ENCODE results near the gene CDIPT.
"Not testable (repeated sequence)": the region's sequence is repeated elsewhere in the genome, so short reads cannot be mapped to it uniquely, and the experiment has no call there.

Gene CDIPT, protein sequence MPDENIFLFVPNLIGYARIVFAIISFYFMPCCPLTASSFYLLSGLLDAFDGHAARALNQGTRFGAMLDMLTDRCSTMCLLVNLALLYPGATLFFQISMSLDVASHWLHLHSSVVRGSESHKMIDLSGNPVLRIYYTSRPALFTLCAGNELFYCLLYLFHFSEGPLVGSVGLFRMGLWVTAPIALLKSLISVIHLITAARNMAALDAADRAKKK

DNA sequence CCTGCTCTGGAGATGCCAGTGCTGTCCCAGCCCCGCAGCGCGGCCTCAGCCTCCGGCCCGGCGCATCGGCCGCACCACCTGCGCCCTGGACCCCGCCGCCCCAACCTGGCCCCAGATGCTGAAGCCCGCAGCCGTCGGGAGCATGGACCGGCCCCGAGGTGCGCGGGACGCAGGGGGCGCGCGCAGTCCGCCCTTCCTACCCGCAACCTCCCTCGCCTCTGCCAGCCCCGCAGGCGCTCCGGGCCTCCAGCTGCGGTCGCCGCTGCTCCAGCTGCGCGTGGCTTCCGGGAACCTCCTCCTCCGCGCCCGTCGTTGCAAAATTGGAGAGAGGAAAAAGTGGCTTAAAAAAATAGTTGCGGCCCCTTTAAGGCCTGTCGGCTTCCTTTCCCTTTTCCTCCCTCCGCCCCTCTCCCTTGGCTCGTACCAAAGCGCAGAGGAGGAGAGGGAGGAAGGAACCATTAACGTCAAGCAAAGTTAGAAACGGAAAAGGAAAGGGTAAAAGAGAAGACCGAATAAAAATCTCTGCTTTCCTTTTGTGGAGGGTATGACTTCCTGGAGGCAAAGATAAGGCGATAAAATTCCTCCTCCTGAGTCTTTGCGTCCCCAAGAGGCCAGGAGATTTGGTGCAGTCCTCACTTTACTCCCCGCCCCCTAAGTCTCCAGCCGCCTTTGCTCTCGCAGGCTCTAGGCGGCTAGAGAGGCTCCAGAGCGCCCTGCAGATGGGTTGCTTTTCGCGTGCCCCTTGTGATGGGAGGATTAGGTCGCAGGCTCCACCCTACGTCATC is at the start of gene CDIPT:
Gene CDIPT, minus strand, starts transcription at position 343 of the 785 bp plus-strand sequence. CDS start 369 bp downstream, outside the sequence.
- peak; percentile 97 for DNase-seq (ENCODE audit: low spot score)

DNA sequence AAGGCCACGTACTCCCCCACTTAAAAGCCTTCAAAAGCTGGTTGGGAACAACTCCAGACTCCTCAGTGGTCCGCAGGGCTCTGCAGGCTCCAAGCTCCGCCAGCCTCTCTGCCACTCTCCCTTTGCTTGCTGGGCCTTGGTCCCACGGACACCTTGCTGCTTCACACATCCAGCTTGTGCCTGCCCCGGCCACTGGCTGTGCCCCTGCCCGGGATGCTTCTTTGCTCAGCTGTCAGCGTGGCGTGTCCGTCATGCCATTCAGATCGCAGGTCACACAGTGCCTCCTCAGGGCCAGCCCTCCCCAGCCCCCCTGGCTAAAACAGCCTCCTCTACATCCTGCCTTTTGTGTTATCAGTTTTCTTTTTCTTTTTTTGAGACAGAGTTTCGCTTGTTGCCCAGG is 49.1 kb upstream of the CDIPT start:
- DNase-seq (ENCODE audit: low spot score), result no peak

DNA sequence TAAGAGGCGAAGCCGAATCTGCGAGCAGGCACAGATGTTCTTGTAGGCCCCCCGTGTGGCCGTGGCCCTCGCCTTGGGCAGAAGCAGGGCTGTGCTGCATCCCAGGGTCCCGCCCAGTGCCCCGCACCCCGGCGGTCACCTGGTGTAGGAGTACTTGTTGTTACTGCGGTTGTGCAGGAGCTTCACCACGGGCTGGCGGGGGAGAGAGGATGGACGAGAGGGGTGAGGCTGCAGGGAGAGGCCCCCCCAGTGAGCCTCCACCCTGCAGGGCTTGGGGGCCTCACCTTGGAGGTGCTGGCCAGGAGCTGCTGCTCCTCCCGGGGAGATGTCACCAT is 48.6 kb upstream of the CDIPT start:
- no peak for DNase-seq (ENCODE audit: low spot score)

DNA sequence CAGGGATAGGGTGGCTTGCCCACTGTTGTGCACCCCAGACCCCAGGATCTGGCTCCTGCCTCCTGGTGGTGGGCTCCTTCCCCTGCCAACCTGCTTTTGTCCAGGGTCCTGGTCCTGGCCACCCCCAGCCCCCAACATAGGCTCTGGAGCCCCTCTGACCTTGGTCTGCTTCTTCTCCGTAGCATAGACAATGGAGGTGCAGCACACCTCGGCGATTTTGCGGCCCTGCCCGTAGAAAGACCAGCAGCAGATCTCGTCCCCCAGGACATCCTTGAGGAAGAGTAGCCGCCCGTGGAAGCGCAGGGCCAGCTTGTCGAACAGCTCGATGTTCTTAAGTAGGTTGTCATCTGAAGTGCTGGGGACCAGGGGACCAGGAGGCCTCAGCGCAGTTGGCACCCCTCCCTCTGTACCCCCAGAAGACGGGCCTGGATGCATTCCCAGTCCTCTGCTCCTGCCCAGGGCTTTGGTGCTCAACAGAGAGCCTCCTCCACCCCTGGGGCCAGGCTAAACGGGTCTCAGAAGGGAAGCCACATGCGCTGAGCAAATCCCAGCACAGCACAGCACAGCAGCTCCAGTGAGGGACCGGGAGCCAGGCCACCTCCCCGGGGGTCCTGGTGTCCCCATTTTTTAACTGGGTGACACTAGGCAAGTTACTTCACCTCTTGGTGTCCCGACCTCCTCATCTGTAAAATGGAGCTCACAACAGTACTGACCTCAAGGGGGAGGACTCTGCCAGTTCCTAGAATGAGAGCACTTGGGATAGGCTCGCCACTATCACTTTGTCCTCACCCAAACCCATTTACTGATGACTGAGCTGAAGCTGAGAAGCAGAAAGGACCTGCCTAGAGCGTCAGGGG is 48.0 kb upstream of the CDIPT start:
- DNase-seq (ENCODE audit: low spot score), result no peak

DNA sequence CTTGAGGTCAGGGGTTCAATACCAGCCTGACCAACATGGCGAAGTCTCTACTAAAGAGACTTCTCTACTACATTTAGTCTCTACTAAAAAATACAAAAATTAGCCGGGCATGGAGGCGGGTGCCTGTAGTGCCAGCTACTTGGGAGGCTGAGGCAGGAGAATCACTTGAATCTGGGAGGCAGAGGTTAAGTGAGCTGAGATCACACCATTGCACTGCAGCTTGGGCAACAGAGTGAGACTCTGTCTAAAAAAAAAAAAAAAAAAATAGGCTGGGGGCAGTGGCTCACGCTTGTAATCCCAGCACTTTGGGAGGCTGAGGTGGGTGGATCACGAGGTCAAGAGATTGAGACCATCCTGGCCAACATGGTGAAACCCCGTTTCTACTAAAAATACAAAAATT is 46.8 kb upstream of the CDIPT start:
- DNase-seq (ENCODE audit: low spot score), result not testable (repeated sequence)

DNA sequence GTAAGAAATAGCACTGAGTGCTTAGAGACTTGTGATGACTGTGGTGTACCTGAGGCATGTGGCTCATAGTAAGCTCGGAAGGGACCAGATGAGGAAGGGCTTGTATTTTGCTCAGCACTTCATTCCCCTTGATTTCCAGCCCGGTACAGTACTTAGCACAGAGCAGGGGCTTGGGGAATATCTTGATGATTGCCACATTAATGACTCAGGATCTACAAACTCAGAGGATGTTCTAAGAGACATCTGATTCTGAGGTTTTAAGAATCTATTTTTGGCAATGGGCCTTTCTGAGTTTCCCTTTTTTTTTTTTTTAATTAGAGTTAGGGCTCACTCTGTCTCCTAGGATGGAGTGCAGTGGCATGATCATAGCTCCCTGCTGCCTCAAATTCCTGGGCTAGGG is 46.4 kb upstream of the CDIPT start:
- no peak for DNase-seq (ENCODE audit: low spot score)

DNA sequence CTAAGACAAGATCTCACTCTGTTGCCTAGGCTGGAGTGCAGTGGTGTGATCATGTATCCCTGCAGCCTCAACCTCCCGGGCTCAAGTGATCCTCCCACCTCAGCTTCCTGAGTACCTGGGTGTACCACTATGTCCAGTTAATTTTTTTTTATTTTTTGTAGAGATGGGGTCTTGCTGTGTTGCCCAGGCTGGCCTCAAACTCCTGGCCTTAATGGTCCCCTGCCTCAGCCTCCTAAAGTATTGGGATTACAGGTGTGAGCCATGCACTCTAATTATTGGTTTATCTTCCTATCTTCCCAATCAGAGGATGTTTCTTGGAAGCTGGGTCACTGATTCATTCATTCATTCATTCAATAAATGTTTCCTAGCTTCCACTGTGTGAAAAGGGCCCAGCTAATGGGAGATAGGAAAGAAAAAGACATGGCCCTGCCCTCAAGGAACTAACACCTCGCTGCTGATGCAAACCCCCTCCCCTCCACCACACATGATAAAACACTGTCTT is 45.7 kb upstream of the CDIPT start:
- no peak for DNase-seq (ENCODE audit: low spot score)

DNA sequence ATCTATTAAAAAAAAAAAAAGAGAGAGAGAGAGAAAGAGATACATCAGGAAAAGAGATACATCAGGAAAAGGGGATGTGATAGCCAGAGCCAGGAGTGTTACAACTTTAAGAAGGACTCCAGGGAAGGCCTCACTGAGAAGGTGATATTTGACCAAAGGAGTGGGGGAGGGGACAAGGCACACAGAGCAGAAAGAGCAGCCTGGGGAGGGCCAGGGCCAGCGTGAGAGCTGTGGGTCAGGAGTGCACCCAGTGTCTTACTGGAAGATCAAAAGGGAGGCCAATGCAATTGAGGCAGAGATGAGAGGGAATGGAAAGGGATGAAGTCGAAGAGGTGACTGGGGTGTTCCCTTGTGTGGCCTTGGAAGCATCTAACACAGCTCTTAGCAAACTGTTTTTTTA is 44.9 kb upstream of the CDIPT start:
- no peak for DNase-seq (ENCODE audit: low spot score)

DNA sequence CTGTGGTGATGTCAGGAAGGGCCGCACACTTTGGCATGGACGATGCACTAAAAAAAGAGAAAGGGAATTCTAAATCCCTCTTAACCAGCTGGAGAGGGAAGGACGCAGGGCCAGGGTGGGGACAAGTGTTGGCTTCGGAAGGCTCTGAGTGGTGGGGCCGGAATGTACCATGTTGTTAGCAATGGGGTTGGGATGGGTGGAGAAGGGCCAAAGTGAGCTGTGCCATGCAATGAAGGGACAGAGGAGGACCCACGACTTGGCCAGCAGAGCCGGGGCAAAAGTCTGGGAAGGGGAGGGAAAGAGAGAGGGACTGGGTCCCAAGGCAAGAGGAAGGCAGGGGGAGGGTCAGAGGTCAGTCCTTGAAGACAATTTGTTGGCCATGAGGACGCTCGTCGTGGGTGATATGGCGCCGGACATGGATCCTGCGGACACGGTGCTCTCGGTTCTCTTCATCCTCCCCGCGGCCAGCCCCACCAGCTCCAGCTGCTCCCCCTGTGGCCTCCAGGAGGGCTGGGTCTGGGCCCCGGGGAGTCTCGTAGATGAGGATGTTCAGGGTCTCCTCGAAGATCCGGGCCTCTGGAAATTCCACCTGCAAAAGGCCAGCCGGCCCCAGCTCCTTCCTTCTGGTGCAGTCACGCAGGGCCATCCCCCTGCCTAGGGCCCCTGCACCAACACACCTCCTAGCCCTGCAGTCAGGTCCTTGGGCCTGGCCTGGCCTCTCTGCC is 43.7 kb upstream of the CDIPT start:
- DNase-seq (ENCODE audit: low spot score), result no peak

DNA sequence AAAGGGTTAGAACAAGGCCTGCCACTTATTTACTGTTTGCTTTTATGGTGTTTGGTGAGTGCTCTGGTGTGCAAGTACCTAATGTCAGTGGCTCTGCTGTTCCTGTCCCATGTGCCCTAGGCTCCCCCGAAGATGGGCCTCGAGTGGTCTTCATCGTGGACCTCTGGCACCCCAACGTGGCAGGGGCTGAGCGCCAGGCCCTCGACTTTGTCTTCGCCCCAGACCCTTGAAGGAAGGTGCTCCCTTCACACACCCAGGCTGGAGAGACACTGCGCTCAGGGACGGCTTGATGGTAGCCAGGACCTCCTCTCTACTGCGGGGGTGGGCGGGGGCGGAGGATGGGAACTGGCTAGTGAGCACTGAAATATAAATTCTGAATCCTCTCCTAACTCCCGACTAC is 42.6 kb upstream of the CDIPT start:
- DNase-seq (ENCODE audit: low spot score), result no peak

DNA sequence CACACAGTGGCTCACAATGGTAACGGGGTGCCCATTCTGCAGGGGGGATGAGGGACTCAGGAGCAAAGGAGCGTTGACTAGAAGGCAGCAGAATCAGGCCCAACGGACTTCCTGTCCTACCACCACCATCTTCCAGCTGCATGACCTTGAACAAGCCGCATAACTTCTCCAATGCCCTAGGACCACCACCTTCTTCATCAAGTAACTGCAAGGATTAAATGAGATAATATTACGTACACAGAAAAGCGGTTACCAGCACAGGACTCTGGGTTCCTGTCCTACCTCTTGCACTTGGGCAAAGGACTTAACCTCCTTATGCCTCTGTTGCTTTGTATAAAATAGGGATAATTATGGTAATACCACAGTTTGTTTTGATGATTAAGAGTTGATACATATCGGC is 41.9 kb upstream of the CDIPT start:
- no peak for DNase-seq (ENCODE audit: low spot score)

DNA sequence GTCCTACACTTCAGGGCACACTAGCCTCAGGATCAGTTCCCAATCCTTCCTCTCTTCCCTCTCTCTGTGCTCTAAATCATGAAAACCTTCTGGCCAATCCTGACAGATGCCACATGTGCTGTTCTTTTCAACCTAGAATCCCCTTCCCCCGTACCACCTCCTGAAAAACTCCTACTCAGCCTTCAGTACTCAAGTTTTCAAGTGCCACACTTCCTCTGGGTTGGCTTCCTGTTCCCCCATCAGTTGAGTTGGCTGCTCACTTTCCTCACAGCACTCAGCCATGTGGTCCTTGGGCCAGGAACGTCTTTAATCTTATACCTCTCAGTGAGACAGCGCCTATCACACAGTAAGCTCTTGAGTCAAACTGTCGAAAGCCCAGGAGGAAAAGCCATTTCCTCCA is 40.6 kb upstream of the CDIPT start:
- no peak for DNase-seq (ENCODE audit: low spot score)

DNA sequence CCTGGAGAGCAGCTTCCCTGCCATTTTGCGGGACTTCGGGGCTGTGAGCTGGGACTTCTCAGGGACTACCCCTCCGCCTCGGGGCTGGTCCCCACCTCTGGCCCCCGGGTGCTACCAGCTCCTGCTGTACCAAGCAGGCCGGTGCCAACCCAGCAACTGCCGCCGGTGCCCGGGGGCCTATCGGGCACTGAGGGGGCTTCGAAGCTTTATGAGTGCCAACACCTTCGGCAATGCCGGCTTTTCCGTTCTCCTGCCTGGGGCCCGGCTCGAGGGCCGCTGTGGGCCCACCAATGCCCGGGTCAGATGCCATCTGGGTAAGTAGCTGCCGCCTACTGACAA is 38.5 kb upstream of the CDIPT start:
- DNase-seq (ENCODE audit: low spot score), result no peak

DNA sequence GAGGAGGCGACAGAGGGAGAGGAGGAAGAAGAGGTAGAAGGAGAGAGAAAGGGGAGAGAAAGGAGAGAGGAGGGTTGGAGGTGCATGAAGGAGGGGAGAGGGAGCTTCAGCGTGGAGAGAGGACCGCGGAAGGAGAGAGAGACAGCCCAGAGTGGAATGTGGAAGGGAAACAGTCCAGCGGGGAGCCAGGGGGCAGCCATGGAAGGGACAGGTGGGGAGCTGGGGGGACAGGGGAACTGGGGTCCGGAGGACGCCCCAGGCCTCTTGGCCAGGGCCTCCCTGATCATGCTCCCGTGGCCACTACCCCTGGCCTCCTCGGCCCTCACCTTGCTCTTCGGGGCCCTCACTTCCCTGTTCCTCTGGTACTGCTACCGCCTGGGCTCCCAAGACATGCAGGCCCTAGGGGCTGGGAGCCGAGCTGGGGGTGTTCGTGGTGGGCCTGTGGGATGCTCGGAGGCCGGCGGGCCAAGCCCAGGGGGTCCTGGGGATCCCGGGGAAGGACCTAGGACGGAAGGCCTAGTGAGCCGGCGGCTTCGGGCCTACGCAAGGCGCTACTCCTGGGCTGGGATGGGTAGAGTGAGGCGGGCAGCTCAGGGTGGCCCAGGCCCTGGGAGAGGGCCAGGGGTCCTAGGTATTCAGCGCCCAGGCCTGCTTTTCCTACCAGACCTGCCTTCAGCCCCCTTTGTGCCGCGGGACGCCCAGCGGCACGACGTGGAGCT is 38.0 kb upstream of the CDIPT start:
- no peak for DNase-seq (ENCODE audit: low spot score)

DNA sequence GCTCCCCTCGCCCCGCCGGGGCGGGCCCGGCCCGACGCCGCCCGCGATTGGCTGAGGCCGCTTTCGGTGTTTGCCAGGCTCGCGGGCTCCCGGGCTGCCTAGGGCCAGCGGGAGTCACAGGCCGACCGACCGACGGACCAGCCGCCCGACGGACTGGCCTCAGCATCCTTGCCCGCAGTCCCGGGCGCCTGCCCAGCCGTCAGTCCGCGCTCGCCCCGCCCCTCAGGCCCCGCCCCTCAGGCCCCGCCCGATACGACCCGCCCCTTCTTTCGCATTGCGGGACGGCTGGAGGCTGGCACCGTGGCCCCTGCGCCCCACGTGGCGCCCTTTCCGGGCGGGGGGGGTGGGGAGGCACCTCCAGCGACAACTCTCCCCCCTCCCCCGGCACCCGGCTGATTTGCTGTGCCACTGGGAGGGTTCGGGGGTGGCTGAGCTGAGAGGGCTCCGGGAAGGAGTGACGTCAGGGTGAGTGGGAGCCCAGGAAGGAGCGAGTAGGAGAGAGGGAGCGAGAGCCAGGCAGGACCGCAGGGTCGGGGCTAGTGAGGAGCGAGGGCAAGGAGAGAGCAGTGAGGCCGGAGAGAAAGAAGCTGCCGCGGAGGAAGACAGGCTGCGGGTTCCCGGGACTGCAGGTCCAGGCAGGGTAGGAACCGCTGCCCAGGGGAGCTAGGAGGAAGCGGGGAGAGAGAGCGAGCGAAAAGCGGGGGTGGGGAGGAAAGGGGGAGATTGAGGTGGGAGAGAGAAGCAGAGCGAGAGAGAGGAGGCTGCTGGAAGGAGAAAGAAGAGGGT is 37.3 kb upstream of the CDIPT start, which contains the start of gene ASPHD1:
Gene ASPHD1, plus strand, starts transcription at position 387 of the 786 bp plus-strand sequence. CDS start 484 bp downstream, outside the sequence.
- DNase-seq (ENCODE audit: low spot score), result peak; percentile 63

DNA sequence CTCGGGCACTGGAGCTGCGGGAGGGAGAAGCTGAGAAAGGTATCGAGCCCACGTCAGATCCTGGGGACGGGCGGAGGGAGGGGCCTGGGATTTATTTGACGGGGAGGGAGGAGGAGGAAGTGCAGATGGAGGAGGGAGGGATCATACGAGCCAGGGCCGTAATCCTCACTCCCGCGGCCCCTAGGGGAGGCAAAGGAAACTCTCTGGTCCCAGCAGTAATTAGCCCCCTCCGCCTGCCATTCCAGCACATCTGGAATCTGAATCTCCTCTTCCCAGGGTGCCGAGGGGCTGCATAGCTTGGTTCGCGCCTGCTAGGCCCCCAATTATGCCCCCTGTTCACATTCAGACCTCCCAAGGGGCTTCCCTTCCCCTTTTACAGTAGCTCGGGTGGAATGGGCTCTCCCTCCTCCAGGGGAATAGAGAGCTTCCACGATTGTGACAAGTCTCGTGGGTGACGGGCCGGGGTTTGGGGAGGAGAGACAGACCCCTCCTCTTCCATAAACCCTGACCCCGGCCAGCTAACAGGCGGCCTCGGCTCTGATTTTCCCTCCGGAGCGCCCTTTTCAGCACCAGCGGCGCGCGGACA is 36.6 kb upstream of the CDIPT start, which contains the start of gene SEZ6L2:
Gene SEZ6L2, minus strand, starts transcription at position 35 of the 586 bp plus-strand sequence. CDS start 531 bp downstream, outside the sequence.
- DNase-seq (ENCODE audit: low spot score), result peak; percentile 17

DNA sequence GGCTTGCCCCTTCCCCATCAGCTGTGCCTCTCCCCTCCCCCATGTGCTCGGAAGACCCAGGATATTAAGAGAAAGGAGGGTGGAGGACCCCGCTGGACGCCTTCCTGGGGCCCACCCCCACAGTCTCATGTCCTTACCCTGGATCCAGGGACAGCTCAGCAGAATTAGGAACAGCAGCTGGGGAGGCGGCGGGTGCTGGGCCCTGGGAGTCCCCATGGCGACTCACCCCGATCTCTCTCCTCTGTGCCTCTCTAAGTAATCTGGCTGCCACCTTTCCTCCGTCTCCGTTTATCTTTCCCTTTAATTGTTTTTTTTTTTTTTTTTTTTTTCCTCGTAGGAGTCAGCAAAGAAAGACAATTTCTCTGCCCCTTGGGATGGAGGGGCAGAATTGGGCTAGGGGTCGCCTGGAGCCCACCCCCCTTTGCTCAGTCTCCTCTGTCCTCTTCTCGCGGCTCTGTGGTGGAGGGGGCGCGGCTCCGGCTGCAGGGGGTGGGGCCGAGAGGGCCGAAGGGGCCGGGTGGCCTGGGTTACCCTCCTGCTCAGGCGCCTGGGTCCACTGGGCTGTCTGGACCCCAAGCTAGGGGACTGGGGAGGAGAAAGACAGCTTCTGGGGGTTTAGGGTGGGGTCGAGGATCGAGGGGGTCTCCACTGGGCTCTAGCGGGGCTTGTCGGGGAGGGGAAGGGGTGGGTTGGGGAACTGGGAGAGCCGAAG is 35.9 kb upstream of the CDIPT start:
- no peak for DNase-seq (ENCODE audit: low spot score)

DNA sequence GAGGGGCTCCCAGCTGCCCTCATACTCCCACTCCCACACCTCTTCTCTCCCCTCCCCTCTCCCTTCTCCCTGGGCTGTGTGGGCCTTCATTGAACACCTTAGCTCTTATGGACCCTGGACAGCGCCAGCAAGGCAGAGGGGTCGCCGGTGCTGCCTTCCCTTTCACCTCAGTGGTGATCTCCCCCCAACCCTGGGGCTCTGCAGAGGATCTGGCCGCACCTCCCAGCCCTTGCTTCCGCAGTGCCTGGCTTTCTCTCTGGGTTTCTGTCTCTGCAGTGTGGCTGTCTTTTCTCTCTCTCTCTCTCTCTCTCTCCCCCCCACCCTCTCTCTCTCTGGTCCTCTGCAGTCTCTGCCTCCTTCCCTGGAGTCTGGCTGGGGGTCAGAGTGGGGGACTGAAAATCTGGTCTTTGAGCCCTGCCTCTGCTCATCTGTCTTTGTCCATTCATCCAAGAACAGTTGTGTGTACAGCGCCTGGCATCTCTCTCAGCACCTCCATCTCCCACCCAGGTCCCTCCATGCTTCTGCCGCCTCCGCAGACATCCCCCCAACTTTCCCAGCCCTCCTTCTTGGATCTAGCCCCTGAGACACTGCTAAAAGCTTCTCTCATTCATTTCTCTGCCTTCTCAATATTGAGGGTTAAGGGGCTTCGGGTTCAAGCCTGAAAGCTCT is 35.2 kb upstream of the CDIPT start:
- DNase-seq (ENCODE audit: low spot score), result no peak

DNA sequence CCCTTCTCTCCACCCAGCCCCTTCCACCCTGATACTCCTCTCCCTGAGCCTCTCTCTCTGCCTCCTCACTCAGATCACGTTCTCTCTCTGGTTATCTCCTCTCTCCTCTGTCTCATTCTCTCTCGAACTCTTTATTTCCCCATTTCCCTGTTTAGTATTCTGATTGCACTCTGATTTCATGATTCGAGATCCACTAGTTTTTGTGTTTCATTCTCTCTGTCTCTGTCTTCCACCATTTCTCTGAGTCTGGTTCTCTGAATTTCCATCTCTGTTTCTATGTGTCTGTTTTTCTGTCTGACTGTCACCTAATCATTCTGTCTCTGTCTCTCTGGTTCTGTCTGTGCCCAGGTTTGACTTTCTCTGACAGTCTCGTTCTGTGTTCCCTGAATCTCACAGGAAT is 34.3 kb upstream of the CDIPT start:
- no peak for DNase-seq (ENCODE audit: low spot score)

All from activated CD4-positive, alpha-beta T cell treated with anti-CD3 and anti-CD28 coated beads, Interleukin-2, Interleukin-4, amounts not matched to agents 100 ng/mL and 50 ng/mL, durations not matched to agents 16 hours and 8 hours (primary cell).